ENCODE data around the gene DCAF8L2. TPM values are rescaled to one million over a fixed set of nuclear protein-coding genes. Genes with fewer than 3 reads are reported as not detected.

The DCAF8L2 gene
- total and polyA plus RNA-seq, 10 of the 15 experiments (the other 5 are each of a cell fraction or from before 2014, with no cell fraction given) = not detected

DNA sequence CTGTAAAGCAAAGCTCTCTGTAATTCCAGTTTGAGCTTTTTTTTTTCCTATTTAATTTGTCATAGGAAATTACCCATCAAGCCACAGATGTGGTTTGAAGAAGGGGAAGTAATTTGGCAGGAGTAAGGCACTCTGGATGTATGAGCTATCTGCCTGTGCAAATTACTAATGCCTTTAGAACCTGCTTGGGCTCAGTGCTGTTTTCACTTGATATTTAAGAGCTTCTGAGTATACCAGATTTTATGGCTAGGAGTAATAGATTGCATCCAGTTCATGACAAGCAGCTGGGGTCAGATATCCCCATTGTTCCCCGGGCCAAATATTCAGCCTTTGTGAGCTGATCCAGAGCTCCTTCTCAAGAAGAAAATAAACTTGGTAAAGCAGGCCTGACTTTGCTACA, 89.1 kb downstream of the DCAF8L2 start:
- Histone ChIP-seq H3K4me1 (ENCODE audit: control insufficient read depth, insufficient read depth, low read length) (no peaks in the 10 kb centered on the region), H3K9ac (ENCODE audit: control insufficient read depth, insufficient read depth, low read length) (no peak overlapping the region), H3K4me2 (ENCODE audit: control insufficient read depth, insufficient read depth) (no peak overlapping the region), H3K27ac (ENCODE audit: control insufficient read depth, insufficient read depth) (no peak overlapping the region), H3K9me3 (replicated peaks; ENCODE audit: control insufficient read depth, insufficient read depth, low read length) (no peaks in the 10 kb centered on the region), H4K20me1 (ENCODE audit: control insufficient read depth, insufficient read depth) (no peaks in the 10 kb centered on the region), H2AFZ (ENCODE audit: control insufficient read depth, low read depth, low read length) (no peak overlapping the region), H3K4me3 (no peak overlapping the region), H3K36me3 (ENCODE audit: control insufficient read depth in 2 of 2, insufficient read depth in 2 of 2, low read length in 1 of 2) (no peaks in the 10 kb centered on the region), H3K79me2 (ENCODE audit: control insufficient read depth, insufficient read depth, low read length) (no peaks in the 10 kb centered on the region), H3K27me3 (replicated peaks in 1 of 2; ENCODE audit: control insufficient read depth in 2 of 2, insufficient read depth in 2 of 2, low read length in 1 of 2) (no peaks in the 10 kb centered on the region)
- ChIA-PET POLR2A (no interaction called here), CTCF (interaction anchor here (1.0 kb wide), 1 partner anchor 60 kb away, joined by 3 read pairs; no protein-coding TSS in a partner anchor), RAD21 (ENCODE audit: unreplicated experiment) (interaction anchor here (0.6 kb wide), 1 partner anchor 288 kb away, joined by 4 read pairs; no protein-coding TSS in a partner anchor), SMC1A (ENCODE audit: uncharacterized antibody, unreplicated experiment) (interaction anchor here (0.6 to 1.3 kb wide), 3 partner anchors 9 to 11 kb away, joined by 3 read pairs; no protein-coding TSS in a partner anchor)
- no peak for DNase-seq (ENCODE audit: low read depth, low spot score)
- intact Hi-C loops (cut with micrococcal nuclease; ENCODE audit: unreplicated experiment) = no loop called here
- in situ Hi-C loops (cut with MboI) = no loop called here
- ATAC-seq = no peak
- FAIRE-seq = no peak
- no TSS peak for BruUV-seq (replicated peaks)
- 0% methylated on average over 1 of the region's 1 CpG for WGBS (ENCODE audit: insufficient coverage, insufficient replicate concordance, low lambda C conversion rate, missing lambda C conversion rate)
- TF ChIP-seq ETV6 (conservative IDR thresholded peaks at IDR 0.05 in 1 of 2, IDR thresholded peaks at IDR 0.05 in 1 of 2; ENCODE audit: borderline replicate concordance in 1 of 2, low read depth in 1 of 2) (no peak), BCL11A (IDR thresholded peaks at IDR 0.05; ENCODE audit: low read depth, low read length) (no peak), RAD21 (IDR thresholded peaks at IDR 0.05; ENCODE audit: insufficient read depth, low read depth, low read length) (no peak), RAD51 (IDR thresholded peaks at IDR 0.05) (no peak), BRCA1 (IDR thresholded peaks at IDR 0.05; ENCODE audit: low read depth, low read length) (no peak), PML (IDR thresholded peaks at IDR 0.05; ENCODE audit: low read length) (no peak)
- TF ChIP-seq, protein P1, sequence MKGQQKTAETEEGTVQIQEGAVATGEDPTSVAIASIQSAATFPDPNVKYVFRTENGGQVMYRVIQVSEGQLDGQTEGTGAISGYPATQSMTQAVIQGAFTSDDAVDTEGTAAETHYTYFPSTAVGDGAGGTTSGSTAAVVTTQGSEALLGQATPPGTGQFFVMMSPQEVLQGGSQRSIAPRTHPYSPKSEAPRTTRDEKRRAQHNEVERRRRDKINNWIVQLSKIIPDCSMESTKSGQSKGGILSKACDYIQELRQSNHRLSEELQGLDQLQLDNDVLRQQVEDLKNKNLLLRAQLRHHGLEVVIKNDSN (IDR thresholded peaks at IDR 0.05; ENCODE audit: borderline replicate concordance, extremely low read length, insufficient read depth, low read depth, low read length) = no peak
- TF ChIP-seq, protein P2, sequence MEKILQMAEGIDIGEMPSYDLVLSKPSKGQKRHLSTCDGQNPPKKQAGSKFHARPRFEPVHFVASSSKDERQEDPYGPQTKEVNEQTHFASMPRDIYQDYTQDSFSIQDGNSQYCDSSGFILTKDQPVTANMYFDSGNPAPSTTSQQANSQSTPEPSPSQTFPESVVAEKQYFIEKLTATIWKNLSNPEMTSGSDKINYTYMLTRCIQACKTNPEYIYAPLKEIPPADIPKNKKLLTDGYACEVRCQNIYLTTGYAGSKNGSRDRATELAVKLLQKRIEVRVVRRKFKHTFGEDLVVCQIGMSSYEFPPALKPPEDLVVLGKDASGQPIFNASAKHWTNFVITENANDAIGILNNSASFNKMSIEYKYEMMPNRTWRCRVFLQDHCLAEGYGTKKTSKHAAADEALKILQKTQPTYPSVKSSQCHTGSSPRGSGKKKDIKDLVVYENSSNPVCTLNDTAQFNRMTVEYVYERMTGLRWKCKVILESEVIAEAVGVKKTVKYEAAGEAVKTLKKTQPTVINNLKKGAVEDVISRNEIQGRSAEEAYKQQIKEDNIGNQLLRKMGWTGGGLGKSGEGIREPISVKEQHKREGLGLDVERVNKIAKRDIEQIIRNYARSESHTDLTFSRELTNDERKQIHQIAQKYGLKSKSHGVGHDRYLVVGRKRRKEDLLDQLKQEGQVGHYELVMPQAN (conservative IDR thresholded peaks at IDR 0.05) = no peak

Data from GM12878 (cell line).